ENCODE data around the gene C3orf33.
"Not testable (repeated sequence)": the region's sequence is repeated elsewhere in the genome, so short reads cannot be mapped to it uniquely, and the experiment has no call there.

Gene C3orf33, protein sequence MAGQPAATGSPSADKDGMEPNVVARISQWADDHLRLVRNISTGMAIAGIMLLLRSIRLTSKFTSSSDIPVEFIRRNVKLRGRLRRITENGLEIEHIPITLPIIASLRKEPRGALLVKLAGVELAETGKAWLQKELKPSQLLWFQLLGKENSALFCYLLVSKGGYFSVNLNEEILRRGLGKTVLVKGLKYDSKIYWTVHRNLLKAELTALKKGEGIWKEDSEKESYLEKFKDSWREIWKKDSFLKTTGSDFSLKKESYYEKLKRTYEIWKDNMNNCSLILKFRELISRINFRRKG

DNA sequence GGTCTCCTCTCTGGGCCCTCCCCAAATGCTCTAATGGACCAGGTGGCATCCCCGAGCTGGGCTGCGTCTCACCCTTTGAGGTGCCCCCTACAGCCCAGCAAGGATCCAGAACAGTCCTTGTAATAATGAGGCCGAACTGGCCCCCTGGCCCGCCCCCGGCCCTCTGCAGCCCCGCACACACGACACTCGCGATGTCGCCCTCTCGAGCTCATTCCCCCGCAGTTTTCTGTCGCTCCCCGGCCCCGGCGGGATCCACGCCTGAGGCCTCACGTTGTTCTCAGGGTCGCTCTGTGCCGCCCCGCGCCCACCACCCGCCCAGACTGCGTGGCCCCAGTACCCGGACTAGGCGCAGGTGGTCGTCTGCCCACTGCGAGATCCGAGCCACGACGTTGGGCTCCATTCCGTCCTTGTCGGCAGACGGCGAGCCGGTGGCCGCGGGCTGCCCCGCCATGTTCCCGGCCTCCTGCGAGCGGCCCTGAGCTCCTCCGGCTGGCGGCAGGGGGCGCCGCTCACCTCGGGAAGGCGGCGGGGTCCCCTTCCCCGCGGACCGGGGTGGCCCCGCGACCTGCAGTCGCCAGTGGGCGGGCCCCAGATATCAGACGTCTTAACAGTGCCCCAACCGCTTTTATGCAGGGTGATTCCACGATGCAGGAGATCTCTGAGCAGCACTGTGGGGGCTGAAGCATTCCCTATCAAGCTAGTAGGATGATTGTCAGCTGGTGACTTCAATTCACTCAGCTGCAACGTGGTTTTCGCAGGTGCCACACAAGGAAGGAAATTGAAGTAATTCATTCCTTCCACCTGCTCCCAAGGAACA is at the start of gene C3orf33:
C3orf33 (minus strand) TSS at position 477 of the 817 bp plus-strand sequence; CDS start at position 451, 26 bp downstream.
- peak; percentile 79 for DNase-seq (ENCODE audit: low read depth, low spot score)

DNA sequence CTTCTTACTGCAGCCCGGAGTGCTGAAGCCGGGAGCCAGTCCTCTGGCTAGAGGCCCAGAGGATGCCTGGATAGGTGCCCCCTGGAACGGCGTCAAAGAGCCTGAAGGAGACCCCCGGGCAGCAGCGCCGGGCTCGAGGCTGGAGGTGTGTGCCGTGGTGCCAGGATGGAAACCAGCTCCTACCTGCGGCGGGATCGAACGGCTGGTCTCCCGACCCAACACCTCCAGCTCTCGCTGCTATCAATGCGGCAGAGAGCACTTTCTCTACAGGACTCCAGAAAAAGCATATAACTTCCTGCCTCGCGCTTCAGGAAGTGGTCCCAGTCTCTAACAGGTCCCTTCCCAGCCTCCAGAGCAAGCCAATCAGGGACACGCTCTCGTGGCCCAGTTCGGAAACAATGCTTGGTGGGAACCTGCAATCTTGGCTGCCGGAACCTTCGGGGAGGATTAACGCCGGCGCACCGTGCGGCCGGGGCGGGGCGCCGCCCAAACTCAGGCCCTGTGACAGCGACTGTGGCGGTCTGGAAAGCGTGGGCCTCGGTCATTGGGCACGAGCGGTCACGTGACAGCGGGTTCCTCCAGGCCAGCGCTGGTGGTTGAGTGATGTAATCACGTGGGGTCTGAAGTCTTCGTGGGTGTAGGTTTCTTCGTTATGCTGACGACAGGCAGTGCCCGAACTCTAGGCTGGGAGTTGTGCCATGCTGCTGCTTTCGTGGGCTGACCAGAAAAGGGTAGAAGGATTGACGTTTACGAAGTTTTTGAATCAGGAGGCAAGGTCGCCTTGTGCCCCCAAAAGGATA is 48.3 kb upstream of the C3orf33 start, which contains the start of gene SLC33A1:
SLC33A1 (minus strand) TSS at position 287 of the 800 bp plus-strand sequence. CDS start 430 bp downstream, outside the sequence.
- DNase-seq (ENCODE audit: low read depth, low spot score) = peak; percentile 100

DNA sequence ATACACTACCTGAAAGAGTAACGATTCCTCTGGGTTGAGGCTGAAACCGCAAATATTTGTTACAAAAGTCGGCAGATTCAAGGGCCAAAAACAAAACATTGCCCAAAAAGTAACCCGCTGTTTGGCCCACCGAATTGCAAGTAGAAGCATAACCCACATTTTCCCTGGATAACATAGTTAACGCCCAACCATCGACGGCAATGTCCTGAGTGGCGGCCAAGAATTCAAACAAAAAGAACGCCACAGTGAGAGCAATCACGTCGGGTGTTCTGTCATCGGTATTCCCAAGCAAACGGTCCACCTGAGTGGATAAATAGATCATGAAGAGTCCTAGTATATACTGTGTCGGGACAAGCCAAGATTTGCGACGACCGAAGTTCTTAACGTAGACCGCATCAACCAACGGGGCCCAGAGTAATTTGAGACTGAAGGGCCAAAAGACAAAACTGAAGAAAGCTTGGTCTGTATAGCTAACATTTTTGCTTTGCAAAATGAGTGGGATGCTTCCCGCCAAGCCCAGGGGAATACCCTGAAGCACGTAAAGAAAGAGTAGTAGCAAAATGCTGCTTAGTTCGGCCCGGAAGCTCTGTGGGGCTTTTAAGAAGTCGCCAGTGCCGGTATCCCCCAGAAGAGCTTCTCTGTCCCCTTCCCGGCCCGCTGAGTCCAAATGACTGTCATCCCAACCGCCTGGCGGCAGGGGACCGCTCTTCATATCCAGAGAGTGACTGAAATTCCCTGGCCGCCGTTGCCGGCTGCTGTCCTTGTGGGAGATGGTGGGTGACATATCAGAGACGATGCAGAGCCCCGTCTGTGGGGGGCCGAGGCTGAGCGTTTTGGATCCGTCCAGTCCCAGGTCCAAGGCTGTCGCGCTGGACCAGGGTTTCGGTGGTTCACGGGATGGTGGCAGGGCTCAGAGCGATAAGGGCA is 47.4 kb upstream of the C3orf33 start:
- DNase-seq (ENCODE audit: low read depth, low spot score) = no peak

DNA sequence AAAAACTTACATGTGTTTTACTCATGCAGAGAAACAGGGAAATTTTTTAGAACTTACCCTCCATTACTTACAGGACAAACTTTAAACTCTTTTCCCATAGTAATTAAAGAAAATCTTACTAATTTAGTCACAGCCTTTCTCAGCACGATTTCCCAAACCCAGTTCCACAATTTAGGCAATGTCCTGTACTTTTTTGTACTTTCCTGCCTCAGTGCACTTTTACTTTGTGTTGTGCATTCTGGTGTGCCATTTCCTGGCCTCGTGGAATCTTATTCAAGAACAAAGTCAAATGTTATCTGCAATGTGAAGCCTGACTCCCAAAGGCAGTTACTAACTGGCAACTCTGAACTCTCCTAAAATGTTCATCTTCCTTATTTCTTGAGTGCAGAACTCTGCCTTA is 46.3 kb upstream of the C3orf33 start:
- DNase-seq (ENCODE audit: low read depth, low spot score) = no peak

DNA sequence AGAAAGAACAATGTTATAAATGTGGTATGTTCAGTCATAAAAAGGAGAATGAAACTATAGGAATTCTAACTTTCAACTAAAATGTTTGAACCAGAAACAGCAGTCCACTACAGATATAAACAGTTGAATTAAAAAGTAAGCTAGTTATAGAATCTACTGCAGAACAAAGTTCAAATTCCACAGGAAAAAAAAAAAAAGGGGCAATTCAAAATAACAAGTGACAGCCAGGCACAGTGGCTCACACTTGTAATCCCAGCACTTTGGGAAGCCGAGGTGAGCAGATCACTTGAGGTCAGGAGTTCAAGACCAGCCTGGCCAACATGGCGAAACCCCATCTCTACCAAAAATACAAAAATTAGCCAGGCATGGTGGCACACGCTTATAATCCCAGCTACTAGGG is 43.3 kb upstream of the C3orf33 start:
- DNase-seq (ENCODE audit: low read depth, low spot score) = not testable (repeated sequence)

DNA sequence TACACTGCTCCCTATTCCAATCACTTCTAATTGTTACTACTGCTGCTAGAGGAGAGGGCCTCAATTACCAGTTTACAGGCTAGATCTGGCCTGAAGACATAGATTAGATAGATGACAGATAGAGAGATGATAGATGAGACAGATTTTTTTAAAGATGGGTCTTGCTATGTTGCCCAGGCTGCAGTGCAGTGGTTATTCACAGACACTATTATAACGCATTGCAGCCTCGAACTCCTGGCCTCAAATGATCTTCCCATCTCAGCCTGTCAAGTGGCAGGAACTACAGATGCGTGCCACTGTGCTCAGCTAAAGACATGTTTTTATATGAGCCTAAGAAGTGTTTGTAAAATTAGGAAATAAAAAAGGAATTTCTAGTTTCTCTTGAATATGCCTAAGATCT is 41.9 kb upstream of the C3orf33 start:
- no peak for DNase-seq (ENCODE audit: low read depth, low spot score)

DNA sequence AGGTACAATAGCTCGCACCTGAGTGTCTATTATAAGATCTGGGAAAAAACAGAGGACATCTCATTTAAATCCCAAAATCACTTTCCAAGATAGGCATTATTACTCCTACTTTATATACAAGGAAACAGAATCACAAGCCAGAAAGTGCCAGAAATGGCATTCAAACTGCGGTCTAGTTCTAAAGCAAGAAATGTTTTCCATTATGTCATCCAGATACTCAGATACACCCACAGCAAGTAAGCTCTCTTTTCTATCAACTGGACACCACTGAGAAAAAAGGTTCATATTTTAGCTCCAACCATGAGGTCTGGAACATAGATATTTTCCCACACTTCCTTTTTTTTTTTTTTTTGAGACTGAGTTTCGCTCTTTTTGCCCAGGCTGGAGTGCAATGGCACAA is 40.0 kb upstream of the C3orf33 start:
- DNase-seq (ENCODE audit: low read depth, low spot score) = no peak

DNA sequence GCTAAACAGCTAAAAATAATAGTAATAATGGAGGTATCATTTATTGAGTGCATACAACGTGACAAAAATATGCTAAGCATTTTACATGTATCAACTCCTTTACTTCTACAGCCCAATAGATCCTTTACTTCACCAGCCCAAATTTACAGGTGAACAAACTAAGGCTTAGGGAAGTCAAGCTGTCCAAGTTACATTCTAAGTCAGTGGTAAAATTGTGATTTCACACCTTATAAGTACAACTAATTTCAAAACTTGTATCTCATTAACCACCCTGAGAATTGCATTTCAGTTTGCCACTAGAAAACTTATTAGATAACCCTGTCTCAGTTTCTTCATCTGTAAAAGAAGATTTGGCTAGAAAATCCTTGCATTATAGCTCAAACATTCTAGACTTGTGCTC is 37.5 kb upstream of the C3orf33 start:
- no peak for DNase-seq (ENCODE audit: low read depth, low spot score)

DNA sequence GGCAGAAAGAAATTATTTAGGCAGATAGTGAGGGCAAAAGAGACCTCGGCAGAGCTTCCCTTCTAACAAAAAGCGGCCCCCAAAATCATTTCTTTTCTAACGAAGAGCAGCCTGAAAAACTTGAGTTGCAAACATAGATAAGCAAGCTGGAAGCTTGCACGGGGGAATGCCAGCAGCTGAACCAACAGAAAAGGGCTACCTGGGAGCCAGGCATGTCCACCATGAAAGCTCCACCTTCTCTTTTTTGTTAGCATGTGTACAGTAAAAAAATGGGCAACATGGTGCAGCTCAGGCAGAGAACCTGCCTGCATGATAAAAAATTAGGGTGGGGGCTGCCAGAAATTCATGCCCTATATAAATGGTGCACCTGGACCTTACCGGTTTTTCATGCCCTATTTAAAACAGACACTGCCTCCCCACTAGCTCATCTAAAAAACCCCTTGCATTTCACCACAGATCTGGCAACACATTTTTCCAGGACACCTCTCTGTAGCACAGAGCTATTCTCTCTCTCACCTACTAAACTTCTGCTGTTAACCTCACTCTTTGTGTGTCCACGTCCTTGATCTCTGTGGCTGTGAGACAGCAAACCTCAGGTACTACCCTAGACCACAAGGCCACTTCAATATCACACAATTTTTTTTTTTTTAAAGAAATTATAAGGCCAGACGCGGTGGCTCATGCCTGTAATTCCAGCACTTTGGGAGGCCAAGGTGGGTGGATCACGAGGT is 29.4 kb upstream of the C3orf33 start:
- DNase-seq (ENCODE audit: low read depth, low spot score) = no peak

DNA sequence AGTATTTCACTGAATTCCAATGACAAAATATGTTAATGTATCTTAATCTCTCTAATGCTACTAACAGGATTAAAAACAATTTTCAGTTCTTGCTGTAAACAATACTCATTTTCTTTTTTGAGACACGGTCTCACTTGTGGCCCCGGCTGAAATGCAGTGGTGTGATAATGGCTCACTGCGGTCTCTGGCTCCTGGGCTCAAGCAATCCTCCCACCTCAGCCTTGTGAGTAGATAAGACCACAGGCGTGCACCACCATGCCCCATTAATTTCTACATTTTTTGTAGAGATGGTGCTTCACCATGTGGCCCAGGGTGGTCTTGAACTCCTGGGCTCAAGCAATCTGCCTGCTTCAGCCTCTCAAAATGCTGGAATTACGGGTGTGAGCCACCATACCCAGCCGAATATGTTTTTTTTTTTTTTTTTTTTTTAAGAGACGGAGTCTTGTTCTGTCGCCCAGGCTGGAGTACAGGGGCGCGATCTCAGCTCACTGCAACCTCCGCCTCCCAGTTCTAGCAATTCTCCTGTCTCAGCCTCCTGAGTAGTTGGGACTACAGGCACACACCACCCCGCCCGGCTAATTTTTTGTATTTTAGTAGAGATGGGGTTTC is 22.5 kb upstream of the C3orf33 start:
- DNase-seq (ENCODE audit: low read depth, low spot score) = not testable (repeated sequence)

DNA sequence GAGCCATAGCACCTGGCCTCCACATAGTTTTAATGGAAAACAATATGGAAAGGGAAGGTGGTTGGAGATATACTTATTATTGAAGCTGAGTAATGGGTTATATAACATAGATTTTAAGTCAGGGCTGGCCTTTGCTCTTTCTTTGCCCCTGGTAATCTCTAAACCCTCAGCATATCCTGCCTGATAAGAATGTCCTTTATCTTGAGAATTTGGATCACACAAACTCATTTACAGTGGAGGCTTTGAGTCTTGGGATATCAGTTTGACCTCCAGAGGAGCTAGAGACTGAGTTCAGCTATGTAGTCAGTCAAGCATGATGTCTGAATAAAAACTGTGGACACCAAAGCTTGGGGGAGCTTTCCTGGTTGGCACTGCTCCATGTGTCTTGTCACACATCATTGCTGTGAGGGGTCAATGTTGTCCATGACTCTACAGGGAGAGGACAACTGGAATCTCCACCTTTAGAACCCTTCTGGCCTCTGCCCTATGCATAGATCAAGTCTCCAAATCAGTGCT is 9.0 kb upstream of the C3orf33 start:
- DNase-seq (ENCODE audit: low read depth, low spot score) = no peak

DNA sequence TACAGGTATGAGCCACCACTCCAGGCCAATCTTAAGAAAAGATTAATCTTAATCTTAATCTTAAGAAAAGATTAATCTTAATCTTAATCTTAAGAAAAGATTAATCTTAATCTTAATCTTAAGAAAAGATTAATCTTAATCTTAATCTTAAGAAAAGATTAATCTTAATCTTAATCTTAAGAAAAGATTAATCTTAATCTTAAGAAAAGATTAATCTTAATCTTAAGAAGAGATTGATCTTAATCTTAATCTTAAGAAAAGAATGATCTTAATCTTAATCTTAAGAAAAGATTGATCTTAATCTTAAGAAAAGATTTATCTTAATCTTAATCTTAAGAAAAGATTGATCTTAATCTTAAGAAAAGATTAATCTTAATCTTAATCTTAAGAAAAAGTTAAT is 7.1 kb upstream of the C3orf33 start:
- not testable (repeated sequence) for DNase-seq (ENCODE audit: low read depth, low spot score)

DNA sequence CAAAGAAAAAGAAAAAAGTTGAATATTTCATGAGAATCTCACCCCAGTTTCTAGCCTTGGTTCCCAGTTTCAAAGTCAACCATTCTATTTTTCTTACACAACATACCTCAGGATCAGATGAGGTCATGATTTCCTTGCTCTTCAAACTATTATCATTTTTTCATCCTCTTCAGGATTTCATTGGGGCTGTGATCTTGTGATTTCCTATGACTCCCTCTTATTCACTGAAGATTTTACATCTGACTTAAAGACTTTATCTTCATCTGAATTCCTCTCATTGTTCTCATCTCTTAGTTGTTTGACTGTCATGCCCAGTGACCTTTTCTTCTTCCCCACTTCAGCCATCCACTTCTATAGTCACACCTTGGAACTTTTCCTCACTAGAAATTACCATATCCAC is 3.1 kb upstream of the C3orf33 start:
- no peak for DNase-seq (ENCODE audit: low read depth, low spot score)

DNA sequence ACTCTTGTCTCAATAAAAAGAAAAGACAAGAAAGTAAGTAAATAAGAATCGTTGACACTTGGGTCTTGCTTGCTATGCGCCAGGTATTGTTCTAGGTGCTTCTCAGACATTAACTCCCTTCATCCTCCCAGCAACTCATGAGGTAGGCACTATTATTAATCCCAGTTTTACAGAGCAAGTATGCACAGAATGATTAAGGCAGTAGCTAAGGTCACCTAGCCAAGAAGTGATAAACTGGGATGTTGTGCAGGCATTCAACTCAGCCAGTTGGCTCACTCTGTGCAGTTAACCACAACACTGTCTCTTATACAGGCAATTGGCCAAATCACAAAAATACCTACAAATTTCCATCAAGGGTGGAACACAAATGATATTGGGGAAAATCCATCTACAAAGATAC is 1.7 kb upstream of the C3orf33 start:
- DNase-seq (ENCODE audit: low read depth, low spot score) = no peak

DNA sequence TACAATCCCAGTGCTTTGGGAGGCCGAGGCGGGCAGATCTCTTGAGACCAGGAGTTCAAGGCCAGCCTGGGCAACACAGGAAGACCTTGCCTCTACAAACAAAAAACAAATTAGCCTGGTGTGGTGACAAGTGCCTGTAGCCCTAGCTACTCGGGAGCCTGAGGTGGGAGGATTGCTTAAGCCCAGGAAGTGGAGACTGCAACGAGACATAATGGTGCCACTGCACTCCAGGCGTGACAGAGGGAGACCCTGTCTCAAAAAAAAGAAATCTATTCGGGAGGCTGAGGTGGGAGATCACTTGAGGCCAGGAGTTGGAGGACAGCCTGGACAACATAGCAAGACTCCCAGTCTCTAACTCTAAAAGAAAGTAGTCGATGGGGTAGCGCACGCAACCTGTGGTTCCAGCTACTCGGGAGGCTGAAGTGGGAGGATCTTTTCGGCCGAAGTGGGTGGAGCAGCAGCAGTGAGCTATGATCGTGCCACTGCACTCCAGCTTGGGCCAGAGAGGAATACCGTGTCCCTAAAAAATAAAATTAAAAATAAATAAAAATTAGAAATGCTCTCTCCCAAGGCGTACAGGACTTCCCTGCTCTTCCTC is 775 bp downstream of the C3orf33 start:
- peak; percentile 18 for DNase-seq (ENCODE audit: low read depth, low spot score)

DNA sequence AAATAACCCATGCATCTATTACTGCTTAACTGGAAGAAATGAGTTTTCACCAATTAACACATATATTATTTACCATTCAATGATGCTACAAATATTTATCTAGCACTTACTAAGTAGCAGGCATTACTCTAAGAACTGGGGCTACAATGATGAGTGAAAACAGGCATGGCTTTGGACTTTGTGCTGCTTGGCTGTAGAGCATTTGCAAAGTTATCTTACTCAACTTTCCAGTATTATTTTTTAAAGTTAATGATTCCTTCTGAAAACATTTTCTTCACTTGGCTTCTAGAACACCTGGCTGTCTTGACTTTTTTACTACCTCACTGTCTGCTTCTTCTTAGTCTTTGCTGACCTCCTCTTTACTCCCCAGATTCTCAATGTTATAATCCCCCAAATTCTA is 1.8 kb downstream of the C3orf33 start:
- no peak for DNase-seq (ENCODE audit: low read depth, low spot score)

DNA sequence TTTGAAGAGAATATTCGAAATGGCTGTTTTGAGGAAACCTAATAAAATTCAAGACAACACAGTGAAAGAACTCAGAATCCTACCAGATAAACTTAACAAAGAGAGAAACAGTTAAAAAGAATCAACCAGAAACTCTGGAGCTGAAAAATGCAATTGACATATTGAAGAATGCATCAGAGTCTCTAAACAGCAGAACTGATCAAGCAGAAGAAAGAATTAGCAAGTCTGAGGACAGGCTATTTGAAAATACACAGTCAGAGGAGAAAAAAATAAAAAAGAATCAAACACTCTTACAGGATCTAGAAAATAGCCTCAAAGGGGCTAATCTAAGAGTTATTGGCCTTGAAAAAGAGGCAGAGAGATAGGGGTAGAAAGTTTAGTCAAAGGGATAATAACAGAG is 13.5 kb downstream of the C3orf33 start:
- DNase-seq (ENCODE audit: low read depth, low spot score) = no peak

DNA sequence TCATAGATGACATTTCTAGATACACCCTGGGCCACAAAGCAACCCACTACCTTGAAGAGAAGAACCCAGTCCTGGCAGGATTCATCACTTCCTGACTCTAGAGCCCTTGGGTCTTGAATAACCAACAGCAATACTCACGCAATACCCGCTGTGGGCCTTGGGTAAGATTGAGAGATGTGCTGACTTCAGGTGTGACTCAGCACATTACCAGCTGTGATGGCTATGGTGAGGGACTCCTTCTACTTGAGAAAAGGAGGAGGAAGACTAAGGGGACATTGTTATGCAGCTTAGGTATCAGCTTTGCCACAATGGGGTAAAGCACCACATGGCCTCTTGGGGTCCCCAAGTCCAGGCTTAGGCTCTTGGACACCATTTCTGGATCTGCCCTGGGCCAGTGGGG is 14.9 kb downstream of the C3orf33 start:
- peak; percentile 14 for DNase-seq (ENCODE audit: low read depth, low spot score)

DNA sequence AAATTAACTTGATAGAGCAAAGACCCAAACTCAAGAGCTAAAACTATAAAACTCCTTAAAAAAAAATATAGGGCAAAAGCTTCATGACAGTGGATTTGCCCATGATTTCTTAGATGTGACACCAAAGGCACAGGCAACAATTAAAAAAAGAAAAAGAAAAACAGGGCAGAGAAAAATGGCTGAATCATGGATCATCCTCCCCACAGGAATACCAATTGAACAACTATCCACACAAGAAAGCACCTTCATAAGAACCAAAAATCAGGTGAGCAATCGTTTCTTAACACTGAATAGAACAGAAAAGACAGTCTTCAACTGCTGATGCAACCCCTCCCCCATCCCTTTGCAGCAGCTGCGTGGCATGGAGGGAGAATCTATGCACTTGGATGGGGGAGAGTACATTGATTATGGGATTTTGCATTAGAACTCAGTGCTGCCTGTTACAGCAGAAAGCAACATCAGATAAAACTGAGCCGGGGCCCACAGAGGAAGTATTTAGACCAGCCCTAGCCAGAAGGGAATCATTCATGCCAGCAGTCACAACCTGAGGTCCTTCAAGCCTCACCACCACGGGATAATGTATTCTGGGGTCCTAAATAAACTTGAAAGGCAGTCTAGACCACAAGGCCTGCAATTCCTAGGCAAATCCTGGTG is 15.7 kb downstream of the C3orf33 start:
- no peak for DNase-seq (ENCODE audit: low read depth, low spot score)
